ENCODE data around the gene CYSRT1. TPM values are rescaled to one million over a fixed set of nuclear protein-coding genes. Genes with fewer than 3 reads are reported as not detected.
"Not testable (repeated sequence)": the region's sequence is repeated elsewhere in the genome, so short reads cannot be mapped to it uniquely, and the experiment has no call there.

Gene CYSRT1
- total RNA-seq, 1 experiment from 2014 or later = 1.4 TPM

DNA sequence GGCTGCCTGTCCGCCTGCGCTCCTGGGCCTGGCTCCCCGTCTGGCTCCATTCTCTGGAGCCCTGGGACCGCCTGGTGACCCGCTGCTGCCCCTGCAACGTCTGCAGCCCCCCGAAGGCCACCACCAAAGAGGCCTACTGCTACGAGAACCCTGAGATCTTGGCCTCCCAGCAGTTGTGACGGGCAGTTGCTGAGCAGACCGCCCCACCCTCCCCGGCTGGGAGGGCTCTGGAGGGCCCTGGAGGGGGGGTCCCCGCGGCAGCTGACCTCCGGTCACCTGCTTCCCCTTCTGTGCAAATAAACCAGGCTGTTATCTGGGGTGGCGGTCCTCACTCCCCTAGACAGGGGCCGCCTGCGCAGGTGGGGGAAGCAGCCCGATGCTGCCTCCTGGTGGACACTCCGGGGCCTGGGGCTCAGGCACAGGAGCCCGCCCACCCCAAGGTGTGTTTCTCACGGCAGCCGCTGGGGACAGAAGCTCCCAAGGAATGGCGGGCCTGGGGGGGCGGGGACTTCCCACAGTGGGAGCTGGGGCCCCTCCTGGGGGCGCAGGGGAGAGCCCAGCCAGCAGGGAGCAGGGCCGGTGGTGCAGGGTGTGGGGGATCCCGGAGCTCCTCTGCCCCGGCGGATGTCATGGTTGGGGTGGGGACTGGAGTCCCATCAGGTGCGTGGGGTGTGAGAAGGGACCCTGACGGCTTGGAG lies 11.4 kb downstream of the CYSRT1 start:
- Mint-ChIP-seq H3K36me3 (ENCODE audit: insufficient read depth, unreplicated experiment) (peaks cover 21% of the 10 kb centered on the region), H3K4me1 (ENCODE audit: insufficient read depth, unreplicated experiment) (no peaks in the 10 kb centered on the region), H3K27ac (ENCODE audit: low read depth, unreplicated experiment) (no peak overlapping the region), H3K9me3 (ENCODE audit: unreplicated experiment) (no peaks in the 10 kb centered on the region), H3K27me3 (ENCODE audit: insufficient read depth, unreplicated experiment) (no peaks in the 10 kb centered on the region), H3K4me3 (ENCODE audit: unreplicated experiment) (no peak overlapping the region)
- CTCF ChIA-PET = interaction anchor here (0.6 to 3.5 kb wide), 33 partner anchors 9 to 369 kb away, joined by 3 to 36 read pairs (median 4); partner anchors contain the start of genes ANAPC2, CYSRT1, EXD3 and NELFB
- no TSS peak for BruUV-seq (replicated peaks)
- TF ChIP-seq, protein P1, sequence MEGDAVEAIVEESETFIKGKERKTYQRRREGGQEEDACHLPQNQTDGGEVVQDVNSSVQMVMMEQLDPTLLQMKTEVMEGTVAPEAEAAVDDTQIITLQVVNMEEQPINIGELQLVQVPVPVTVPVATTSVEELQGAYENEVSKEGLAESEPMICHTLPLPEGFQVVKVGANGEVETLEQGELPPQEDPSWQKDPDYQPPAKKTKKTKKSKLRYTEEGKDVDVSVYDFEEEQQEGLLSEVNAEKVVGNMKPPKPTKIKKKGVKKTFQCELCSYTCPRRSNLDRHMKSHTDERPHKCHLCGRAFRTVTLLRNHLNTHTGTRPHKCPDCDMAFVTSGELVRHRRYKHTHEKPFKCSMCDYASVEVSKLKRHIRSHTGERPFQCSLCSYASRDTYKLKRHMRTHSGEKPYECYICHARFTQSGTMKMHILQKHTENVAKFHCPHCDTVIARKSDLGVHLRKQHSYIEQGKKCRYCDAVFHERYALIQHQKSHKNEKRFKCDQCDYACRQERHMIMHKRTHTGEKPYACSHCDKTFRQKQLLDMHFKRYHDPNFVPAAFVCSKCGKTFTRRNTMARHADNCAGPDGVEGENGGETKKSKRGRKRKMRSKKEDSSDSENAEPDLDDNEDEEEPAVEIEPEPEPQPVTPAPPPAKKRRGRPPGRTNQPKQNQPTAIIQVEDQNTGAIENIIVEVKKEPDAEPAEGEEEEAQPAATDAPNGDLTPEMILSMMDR (IDR thresholded peaks at IDR 0.05; ENCODE audit: unreplicated experiment) = peak; percentile 98
- intact Hi-C loops (cut with micrococcal nuclease) = no loop called here
- POLR2A ChIA-PET = interaction anchor here (1.0 to 1.8 kb wide), 5 partner anchors 11 to 107 kb away, joined by 4 to 16 read pairs (median 4); partner anchors contain the start of genes ANAPC2, CYSRT1, SSNA1 and TPRN
- DNase-seq (ENCODE audit: unreplicated experiment) = peak; percentile 81

DNA sequence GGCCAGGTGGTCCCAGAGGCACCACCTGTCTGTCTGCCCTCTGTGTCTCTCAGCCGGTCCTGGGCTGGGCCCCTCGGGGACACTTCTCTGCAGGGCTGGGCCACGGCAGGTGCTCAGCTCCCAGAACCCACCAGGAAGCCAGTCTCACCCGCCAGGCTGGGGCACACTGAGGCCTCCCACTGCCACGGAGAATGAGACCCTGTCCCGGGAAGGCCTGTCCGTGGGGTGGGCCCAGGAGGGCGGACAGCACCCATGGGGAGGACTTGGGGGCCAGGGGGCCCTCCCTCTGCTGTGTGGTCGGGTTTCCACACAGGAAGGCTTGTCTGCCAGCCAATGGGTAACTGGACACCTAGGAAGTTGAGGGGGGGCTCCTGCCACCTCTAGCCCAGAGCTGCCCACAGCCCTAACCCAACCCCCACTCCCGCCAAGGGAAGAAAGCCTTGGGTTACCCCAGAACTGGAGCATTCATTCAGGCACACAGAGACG lies 12.0 kb downstream of the CYSRT1 start:
- DNase-seq (ENCODE audit: unreplicated experiment) = no peak
- Mint-ChIP-seq H3K36me3 (ENCODE audit: insufficient read depth, unreplicated experiment) (peaks cover 26% of the 10 kb centered on the region), H3K4me3 (ENCODE audit: unreplicated experiment) (no peak overlapping the region), H3K27ac (ENCODE audit: low read depth, unreplicated experiment) (no peak overlapping the region), H3K4me1 (ENCODE audit: insufficient read depth, unreplicated experiment) (no peaks in the 10 kb centered on the region), H3K9me3 (ENCODE audit: unreplicated experiment) (no peaks in the 10 kb centered on the region), H3K27me3 (ENCODE audit: insufficient read depth, unreplicated experiment) (no peaks in the 10 kb centered on the region)
- CTCF ChIA-PET = interaction anchor here (0.6 to 3.5 kb wide), 33 partner anchors 8 to 369 kb away, joined by 3 to 36 read pairs (median 4); partner anchors contain the start of genes ANAPC2, CYSRT1, EXD3 and NELFB
- POLR2A ChIA-PET = interaction anchor here (1.0 to 1.8 kb wide), 5 partner anchors 10 to 108 kb away, joined by 4 to 16 read pairs (median 4); partner anchors contain the start of genes ANAPC2, CYSRT1, SSNA1 and TPRN
- TF ChIP-seq, protein P1 (IDR thresholded peaks at IDR 0.05; ENCODE audit: unreplicated experiment) = no peak
- no TSS peak for BruUV-seq (replicated peaks)
- intact Hi-C loops (cut with micrococcal nuclease) = no loop called here

GRCh38 chr9:137237759-137238726 lies 13.1 kb downstream of the CYSRT1 start:
- H3K27ac Mint-ChIP-seq (ENCODE audit: low read depth, unreplicated experiment) = no peak overlapping the region
- no peak for DNase-seq (ENCODE audit: unreplicated experiment)
- no peak overlapping the region for H3K4me3 Mint-ChIP-seq (ENCODE audit: unreplicated experiment)
- CTCF ChIA-PET = interaction anchor here (0.5 to 3.5 kb wide), 12 partner anchors 7 to 193 kb away, joined by 3 to 36 read pairs (median 4); partner anchors contain the start of genes CYSRT1, MAN1B1, NPDC1 and RNF208
- no peaks in the 10 kb centered on the region for H3K27me3 Mint-ChIP-seq (ENCODE audit: insufficient read depth, unreplicated experiment)
- POLR2A ChIA-PET = interaction anchor here (0.6 to 1.8 kb wide), 2 partner anchors 17 to 49 kb away, joined by 3 to 16 read pairs; partner anchors contain the start of genes ANAPC2, NELFB and SSNA1
- no peaks in the 10 kb centered on the region for H3K4me1 Mint-ChIP-seq (ENCODE audit: insufficient read depth, unreplicated experiment)
- intact Hi-C loops (cut with micrococcal nuclease) = no loop called here
- H3K9me3 Mint-ChIP-seq (ENCODE audit: unreplicated experiment) = no peaks in the 10 kb centered on the region
- BruUV-seq (replicated peaks) = no TSS peak
- H3K36me3 Mint-ChIP-seq (ENCODE audit: insufficient read depth, unreplicated experiment) = peaks cover 37% of the 10 kb centered on the region
- TF ChIP-seq, protein P1 (IDR thresholded peaks at IDR 0.05; ENCODE audit: unreplicated experiment) = no peak

- H3K36me3 Mint-ChIP-seq (ENCODE audit: insufficient read depth, unreplicated experiment) = peaks cover 52% of the 10 kb centered on the region
- DNase-seq (ENCODE audit: unreplicated experiment); H3K9me3 Mint-ChIP-seq (ENCODE audit: unreplicated experiment); H3K27ac Mint-ChIP-seq (ENCODE audit: low read depth, unreplicated experiment); H3K27me3 Mint-ChIP-seq (ENCODE audit: insufficient read depth, unreplicated experiment): not testable (repeated sequence)
- ChIA-PET CTCF (interaction anchor here (0.7 to 3.5 kb wide), 5 partner anchors 13 to 153 kb away, joined by 3 to 36 read pairs (median 3); partner anchors contain the start of genes CYSRT1, MAN1B1, RNF208 and RNF224), POLR2A (interaction anchor here (0.6 to 8.6 kb wide), 18 partner anchors 10 to 511 kb away, joined by 3 to 118 read pairs (median 10); partner anchors contain the start of genes ANAPC2, CYSRT1, MAN1B1 and NDOR1)
- intact Hi-C loops (cut with micrococcal nuclease) = loop anchor here (2.0 kb wide), 1 partner anchor 51 kb away; the partner anchor contains the start of genes ANAPC2 and SSNA1
- peaks cover 15% of the 10 kb centered on the region for H3K4me1 Mint-ChIP-seq (ENCODE audit: insufficient read depth, unreplicated experiment)
- TSS peak; percentile 65 for BruUV-seq (replicated peaks)
- peak overlapping the region; percentile 80 for H3K4me3 Mint-ChIP-seq (ENCODE audit: unreplicated experiment)
These were observed 14.7 kb downstream of the CYSRT1 start for GRCh38 chr9:137239541-137240200.

All from MCF 10A (cell line).